Peyer's patch (tissue), 4 donors: Measurements from ENCODE around the gene HDAC4. TPM values are rescaled to one million over a fixed set of nuclear protein-coding genes. Genes with fewer than 3 reads are reported as not detected.

Experiments used
- DNase-seq, 3 donors: peaks; one replicate each; pipeline ENCODE4 v3.0.0-alpha.2; 2017 to 2019
- H3K27ac ChIP-seq, 4 donors: fragments of 200-600 bp; sonication (generic); one replicate each; pipeline ENCODE4 v1.5.1; 2016 to 2019
- H3K27me3 ChIP-seq, 2 donors: fragments of 200-600 bp; sonication (generic); one replicate each; pipeline ENCODE4 v1.5.1; 2019
- H3K36me3 ChIP-seq, 3 donors: fragments of 200-600 bp; sonication (generic); one replicate each; pipeline ENCODE4 v1.5.1; 2016 to 2019
- H3K4me1 ChIP-seq, 4 donors: fragments of 200-600 bp; sonication (generic); one replicate each; pipeline ENCODE4 v1.5.1; 2016 to 2019
- H3K4me3 ChIP-seq, 4 donors: fragments of 200-600 bp; sonication (generic); 1 replicate in 3 of 4; 2 replicates in 1 of 4; pipeline ENCODE4 v1.5.1; 2016 to 2019; ENCODE audit warnings: mild to moderate bottlenecking in 1 of 4
- H3K9me3 ChIP-seq, 4 donors: fragments of 200-600 bp; sonication (generic); one replicate each; pipeline ENCODE4 v1.5.1; 2016 to 2019; ENCODE audit warnings: mild to moderate bottlenecking in 1 of 4
- POLR2A ChIP-seq, 2 donors: fragments of 450-650 bp; IDR thresholded peaks; one replicate each; pipeline ENCODE4 v1.5.1; 2017; ENCODE audit warnings: antibody characterized with exemption in 2 of 2, mild to moderate bottlenecking in 2 of 2, moderate library complexity in 2 of 2
- total RNA-seq, 4 donors: library from RNA; depleted of rRNA; stranded (reverse); fragments of >200 nt; gene quantifications; one replicate each; pipeline ENCODE4 v1.1.0, GENCODE V29; 2016
- TF ChIP-seq, protein P1 (sequence below), 6 experiments: fragments of 450-650 bp in 4 of 6; fragments of 200-600 bp in 2 of 6; sonication (generic) in 1 of 6; IDR thresholded peaks; one replicate each; pipeline ENCODE4 v1.5.1; 2017 to 2019; ENCODE audit warnings: antibody characterized with exemption in 6 of 6, mild to moderate bottlenecking in 3 of 6, moderate library complexity in 1 of 6

The HDAC4 gene
- total RNA-seq, 4 donors from 2014 or later, result 28.9 to 198 (median 102) TPM

- no peaks in the 10 kb centered on the region for H3K9me3 ChIP-seq
- H3K4me3 ChIP-seq, result no peak overlapping the region
- H3K27me3 ChIP-seq, result no peaks in the 10 kb centered on the region
- H3K4me1 ChIP-seq, result no peaks in the 10 kb centered on the region
- H3K27ac ChIP-seq, result no peak overlapping the region
- peaks cover 0 to 84% (median 0%) of the 10 kb centered on the region in 3 donors for H3K36me3 ChIP-seq
- no peak for DNase-seq
- no peak for TF ChIP-seq POLR2A (IDR thresholded peaks at IDR 0.05)
- TF ChIP-seq, protein P1, sequence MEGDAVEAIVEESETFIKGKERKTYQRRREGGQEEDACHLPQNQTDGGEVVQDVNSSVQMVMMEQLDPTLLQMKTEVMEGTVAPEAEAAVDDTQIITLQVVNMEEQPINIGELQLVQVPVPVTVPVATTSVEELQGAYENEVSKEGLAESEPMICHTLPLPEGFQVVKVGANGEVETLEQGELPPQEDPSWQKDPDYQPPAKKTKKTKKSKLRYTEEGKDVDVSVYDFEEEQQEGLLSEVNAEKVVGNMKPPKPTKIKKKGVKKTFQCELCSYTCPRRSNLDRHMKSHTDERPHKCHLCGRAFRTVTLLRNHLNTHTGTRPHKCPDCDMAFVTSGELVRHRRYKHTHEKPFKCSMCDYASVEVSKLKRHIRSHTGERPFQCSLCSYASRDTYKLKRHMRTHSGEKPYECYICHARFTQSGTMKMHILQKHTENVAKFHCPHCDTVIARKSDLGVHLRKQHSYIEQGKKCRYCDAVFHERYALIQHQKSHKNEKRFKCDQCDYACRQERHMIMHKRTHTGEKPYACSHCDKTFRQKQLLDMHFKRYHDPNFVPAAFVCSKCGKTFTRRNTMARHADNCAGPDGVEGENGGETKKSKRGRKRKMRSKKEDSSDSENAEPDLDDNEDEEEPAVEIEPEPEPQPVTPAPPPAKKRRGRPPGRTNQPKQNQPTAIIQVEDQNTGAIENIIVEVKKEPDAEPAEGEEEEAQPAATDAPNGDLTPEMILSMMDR (IDR thresholded peaks at IDR 0.05), result no peak
Observed at GRCh38 chr2:239102266-239102665, 298.6 kb downstream of the HDAC4 start.

GRCh38 chr2:239101807-239102206 lies 299.0 kb downstream of the HDAC4 start:
- H3K27me3 ChIP-seq, result no peaks in the 10 kb centered on the region
- TF ChIP-seq, protein P1 (IDR thresholded peaks at IDR 0.05), result no peak
- TF ChIP-seq POLR2A (IDR thresholded peaks at IDR 0.05), result no peak
- H3K36me3 ChIP-seq, result peaks cover 0 to 80% (median 0%) of the 10 kb centered on the region in 3 donors
- no peak for DNase-seq
- H3K4me3 ChIP-seq, result no peak overlapping the region
- H3K9me3 ChIP-seq, result no peaks in the 10 kb centered on the region
- no peaks in the 10 kb centered on the region for H3K4me1 ChIP-seq
- H3K27ac ChIP-seq, result no peak overlapping the region

- no peak for DNase-seq
- no peak for TF ChIP-seq POLR2A (IDR thresholded peaks at IDR 0.05)
- TF ChIP-seq, protein P1 (IDR thresholded peaks at IDR 0.05), result no peak
- no peak overlapping the region for H3K27ac ChIP-seq
- H3K4me1 ChIP-seq, result no peaks in the 10 kb centered on the region
- no peaks in the 10 kb centered on the region for H3K9me3 ChIP-seq
- H3K27me3 ChIP-seq, result no peaks in the 10 kb centered on the region
- peaks cover 0 to 74% (median 0%) of the 10 kb centered on the region in 3 donors for H3K36me3 ChIP-seq
- no peak overlapping the region for H3K4me3 ChIP-seq
Observed at GRCh38 chr2:239101071-239101470, 299.7 kb downstream of the HDAC4 start.

DNA sequence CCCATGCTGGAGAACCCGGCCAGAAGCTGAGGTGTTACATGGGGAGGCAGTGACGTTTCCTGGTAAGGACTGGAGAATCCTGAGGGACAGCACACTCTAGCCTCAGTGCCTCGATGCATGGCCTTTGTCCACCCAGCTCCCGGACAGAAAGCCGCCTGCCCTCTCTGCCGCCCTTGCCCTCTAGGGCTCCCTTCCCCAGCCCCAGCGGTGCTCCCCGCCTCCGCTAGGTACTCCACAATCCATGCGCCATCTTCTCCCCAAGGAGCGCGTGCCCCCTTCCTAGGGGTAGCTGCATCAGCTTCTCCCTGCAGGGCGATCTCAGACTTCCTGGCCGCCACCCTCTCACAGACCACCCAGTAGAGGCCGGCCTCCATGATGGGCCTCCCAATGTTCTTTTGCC lies 301.3 kb downstream of the HDAC4 start:
- DNase-seq, result no peak
- no peak overlapping the region for H3K27ac ChIP-seq
- peaks cover 0 to 62% (median 0%) of the 10 kb centered on the region in 3 donors for H3K36me3 ChIP-seq
- no peaks in the 10 kb centered on the region for H3K27me3 ChIP-seq
- H3K9me3 ChIP-seq, result no peaks in the 10 kb centered on the region
- no peaks in the 10 kb centered on the region for H3K4me1 ChIP-seq
- no peak overlapping the region for H3K4me3 ChIP-seq
- TF ChIP-seq, protein P1 (IDR thresholded peaks at IDR 0.05), result no peak
- TF ChIP-seq POLR2A (IDR thresholded peaks at IDR 0.05), result no peak

- Histone ChIP-seq H3K4me3 (no peak overlapping the region), H3K27me3 (no peaks in the 10 kb centered on the region), H3K4me1 (no peaks in the 10 kb centered on the region), H3K27ac (no peak overlapping the region), H3K36me3 (peaks cover 0 to 58% (median 0%) of the 10 kb centered on the region in 3 donors), H3K9me3 (no peaks in the 10 kb centered on the region)
- no peak for DNase-seq
- TF ChIP-seq, protein P1 (IDR thresholded peaks at IDR 0.05), result no peak
- no peak for TF ChIP-seq POLR2A (IDR thresholded peaks at IDR 0.05)
Observed at GRCh38 chr2:239098288-239098970, 302.4 kb downstream of the HDAC4 start.

GRCh38 chr2:239097428-239097696 lies 303.5 kb downstream of the HDAC4 start:
- Histone ChIP-seq H3K4me1 (no peaks in the 10 kb centered on the region), H3K27me3 (no peaks in the 10 kb centered on the region), H3K36me3 (peaks cover 0 to 48% (median 0%) of the 10 kb centered on the region in 3 donors), H3K4me3 (no peak overlapping the region), H3K27ac (no peak overlapping the region), H3K9me3 (no peaks in the 10 kb centered on the region)
- DNase-seq, result no peak
- TF ChIP-seq POLR2A (IDR thresholded peaks at IDR 0.05), result no peak
